GM15510 (cell line): ENCODE measurements around the gene ZMYND11.

Experiments
- POLR2A ChIP-seq: IDR thresholded peaks from 3 replicates; pipeline ENCODE4 v1.6.1; 2011; ENCODE audit warnings: borderline replicate concordance; ENCODE audit not compliant: insufficient read length; ENCODE audit errors: extremely low read depth

Gene ZMYND11

GRCh38 chr10:135132-135600, at the start of gene ZMYND11:
TSS of gene ZMYND11 (plus strand) at chr10:135455. CDS start at chr10:180013, 44,558 bp downstream.
- peak; percentile 59 for TF ChIP-seq POLR2A

- no peak for TF ChIP-seq POLR2A
Observed at GRCh38 chr10:86031-86430, 49.2 kb upstream of the ZMYND11 start.

DNA sequence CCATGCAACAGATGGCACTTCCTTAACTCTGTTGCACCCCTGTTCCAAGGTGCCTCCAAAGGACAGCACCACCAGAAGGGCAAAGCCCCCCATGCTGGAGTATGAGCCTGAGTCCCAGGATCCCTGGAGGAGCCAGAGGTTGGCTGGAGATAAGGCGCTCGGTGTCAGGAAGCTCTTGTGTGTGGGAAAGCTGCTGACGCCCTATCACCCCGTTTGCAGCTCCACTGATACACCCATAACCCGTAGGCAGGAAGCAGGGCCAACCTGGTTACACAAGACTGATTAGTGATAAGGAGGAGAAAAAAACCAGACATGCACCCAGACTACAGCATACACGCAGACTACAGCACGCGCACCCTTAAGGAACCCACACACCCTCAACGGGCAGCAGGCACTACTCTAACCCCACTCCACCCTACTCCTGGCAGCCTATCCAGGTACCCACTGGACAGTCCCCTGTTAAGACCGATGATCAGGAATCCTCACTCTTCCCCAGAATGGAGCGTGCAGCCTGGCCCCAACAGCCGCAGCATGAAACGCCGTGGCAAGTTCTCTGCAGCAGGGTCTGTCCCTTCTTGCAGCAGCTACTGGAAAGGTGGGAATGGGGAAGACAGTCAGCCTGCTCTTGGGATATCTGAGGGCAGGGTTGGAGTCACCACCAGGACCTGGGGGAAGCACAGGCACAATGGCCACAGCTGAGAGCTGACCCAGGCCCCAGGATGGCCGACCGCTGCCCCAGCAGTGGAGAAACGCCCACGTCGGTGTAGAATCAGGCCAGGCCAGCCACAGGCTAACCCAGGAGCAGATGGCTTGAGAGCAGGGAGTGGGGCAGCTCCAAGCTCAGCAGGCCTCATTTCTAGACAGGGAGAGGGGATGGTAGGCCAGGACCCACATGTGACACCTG, 47.8 kb upstream of the ZMYND11 start:
- TF ChIP-seq POLR2A = no peak

DNA sequence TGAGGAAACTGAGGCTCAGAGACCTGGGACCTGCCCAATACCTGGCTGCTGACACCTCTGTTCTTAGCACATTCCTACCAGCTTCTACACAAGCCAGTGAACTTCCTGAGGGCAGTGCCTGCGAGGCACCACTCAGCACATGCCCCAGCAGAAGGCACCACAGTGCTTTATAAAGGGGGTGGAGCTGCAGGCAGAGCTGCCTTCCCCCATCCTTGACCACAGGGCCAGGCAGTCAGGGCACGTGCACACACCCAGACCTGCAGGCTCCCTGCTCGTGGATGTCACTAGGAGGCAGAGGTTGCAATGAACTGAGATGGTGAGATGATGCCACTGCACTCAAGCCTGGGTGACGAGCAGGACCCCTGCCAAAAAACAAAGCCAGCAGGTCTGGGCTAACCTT, 47.0 kb upstream of the ZMYND11 start:
- TF ChIP-seq POLR2A = no peak

GRCh38 chr10:89248-89647, 46.0 kb upstream of the ZMYND11 start:
- TF ChIP-seq POLR2A = no peak

DNA sequence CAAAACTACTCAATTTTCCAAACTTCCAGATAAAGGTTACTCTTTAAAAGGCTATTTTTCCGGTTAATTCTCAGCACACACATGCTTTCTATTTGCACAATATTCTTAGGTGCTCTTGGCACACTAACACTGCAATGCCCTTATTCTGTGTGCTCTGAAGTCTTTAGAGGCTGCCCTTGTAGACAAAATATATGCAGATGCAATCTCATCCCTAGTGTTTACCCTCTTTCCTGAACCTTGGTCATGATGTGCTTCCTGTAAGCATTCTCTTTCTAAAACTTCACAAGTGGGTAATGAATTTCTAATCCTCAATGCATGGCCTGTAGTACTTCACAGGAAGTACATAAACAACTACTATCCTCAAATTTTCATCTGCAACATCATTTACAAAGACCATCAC, 45.1 kb upstream of the ZMYND11 start:
- TF ChIP-seq POLR2A = no peak

- no peak for TF ChIP-seq POLR2A
Observed at GRCh38 chr10:91313-91712, 43.9 kb upstream of the ZMYND11 start.

DNA sequence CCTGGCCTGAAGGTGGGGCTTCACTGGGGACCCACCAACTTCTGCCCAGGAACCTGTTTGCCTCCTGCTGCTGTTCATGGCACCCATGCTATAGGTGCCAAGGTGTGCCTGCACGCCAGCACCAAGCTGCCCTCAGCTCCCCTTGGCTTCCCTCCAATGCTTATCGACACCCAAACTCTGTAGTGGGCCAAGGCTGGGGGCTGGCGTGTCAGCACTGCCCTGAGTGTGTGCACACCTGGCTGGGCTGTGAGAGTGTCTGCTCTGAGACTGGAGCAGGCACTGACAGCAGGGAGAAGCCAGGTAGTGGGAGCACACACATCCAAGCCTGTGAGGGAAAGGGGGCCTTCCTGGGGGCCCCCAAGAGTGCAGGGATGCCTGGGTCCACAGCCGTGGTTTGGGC, 43.1 kb upstream of the ZMYND11 start:
- TF ChIP-seq POLR2A = no peak

- TF ChIP-seq POLR2A = no peak
Observed at GRCh38 chr10:92846-93245, 42.4 kb upstream of the ZMYND11 start.

GRCh38 chr10:94613-95012, 40.6 kb upstream of the ZMYND11 start:
- no peak for TF ChIP-seq POLR2A

- no peak for TF ChIP-seq POLR2A
Observed at GRCh38 chr10:95356-96115, 39.7 kb upstream of the ZMYND11 start.

- no peak for TF ChIP-seq POLR2A
Observed at GRCh38 chr10:96466-96865, 38.8 kb upstream of the ZMYND11 start.

DNA sequence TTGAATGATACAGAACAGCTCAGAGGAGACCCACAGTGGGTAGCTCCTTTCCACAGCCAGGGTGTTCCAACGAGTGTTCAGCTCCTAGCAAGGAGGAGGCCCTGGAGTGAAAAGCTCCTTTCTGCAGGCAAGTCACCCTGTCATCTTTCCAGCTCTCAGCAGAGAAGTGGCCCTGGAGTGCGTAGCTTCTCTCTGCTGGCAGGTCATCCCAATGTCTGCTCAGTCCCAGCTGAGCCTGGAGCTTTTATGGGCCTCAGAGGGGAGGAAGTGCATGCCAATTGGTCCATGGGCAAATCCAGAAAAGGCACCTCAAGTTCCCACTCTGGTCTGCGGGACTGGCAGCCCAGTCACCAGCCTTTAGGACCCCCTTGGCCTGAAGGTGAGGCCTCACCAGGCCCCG, 30.8 kb upstream of the ZMYND11 start:
- TF ChIP-seq POLR2A = no peak

DNA sequence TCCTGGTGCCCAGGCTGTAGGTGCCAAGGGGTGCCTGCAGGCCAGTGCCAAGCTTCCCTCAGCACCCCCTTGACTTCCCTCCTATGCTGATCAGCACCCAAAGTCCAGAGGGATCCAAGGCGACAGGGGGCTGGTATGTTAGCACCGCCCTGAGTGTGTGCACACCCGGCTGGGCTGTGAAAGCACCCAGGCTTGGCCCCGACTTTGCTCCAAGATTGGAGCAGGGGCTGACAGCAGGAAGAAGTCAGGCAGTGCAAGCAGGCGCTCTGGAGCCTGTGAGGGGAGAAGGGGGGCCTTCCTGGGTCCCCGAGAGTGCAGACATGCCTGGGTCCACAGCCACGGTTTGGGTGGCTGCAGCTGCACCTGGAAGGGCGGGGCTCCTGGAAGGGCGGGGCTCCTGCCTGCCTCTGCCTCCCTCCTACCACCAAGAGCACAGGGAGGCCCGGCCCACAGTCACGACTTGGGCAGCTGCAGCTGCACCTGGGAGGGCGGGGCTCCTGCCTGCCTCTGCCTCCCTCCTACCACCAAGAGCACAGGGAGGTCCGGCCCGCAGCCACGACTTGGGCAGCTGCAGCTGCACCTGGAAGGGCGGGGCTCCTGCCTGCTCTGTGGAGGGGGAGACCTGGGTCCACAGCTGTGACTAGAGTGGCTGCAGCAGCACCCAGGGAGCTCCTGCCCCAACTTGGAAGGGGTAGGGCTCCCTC, 30.2 kb upstream of the ZMYND11 start:
- TF ChIP-seq POLR2A = no peak

DNA sequence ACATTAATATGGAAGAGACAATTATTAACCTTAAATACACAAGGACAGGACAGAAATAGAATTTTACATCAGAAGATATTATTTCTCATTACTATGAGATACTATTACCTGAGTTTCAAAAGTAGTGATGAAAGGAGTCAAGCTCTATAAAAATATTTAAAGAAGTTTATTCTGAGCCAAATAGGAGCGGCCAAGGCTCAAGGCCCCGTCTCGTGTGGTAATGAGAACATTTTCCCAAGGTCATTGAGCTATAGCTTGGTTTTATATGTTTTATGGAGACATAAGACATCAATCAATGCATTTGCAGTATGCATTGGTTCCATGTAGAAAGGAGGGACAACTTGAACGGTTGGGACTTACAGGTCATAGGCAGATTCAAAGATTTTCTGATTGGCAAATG, 29.4 kb upstream of the ZMYND11 start:
- no peak for TF ChIP-seq POLR2A

DNA sequence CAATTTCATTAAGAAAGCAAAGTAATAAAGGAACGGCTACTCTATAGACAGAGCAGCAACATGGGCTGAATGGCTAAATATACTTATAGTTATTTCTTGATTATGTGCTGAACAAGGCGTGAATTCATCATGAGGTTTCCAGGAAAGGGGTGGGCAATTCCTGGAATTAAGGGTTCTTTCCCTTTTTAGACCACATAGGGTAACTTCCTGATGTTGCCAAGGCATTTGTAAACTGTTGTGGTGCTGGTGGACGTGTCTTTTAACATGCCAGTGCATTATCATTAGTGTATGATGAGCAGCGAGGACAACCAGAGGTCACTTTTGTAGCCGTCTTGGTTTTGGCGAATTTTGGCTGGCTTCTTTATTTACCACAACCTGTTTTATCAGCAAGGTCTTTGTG, 28.5 kb upstream of the ZMYND11 start:
- TF ChIP-seq POLR2A = no peak

DNA sequence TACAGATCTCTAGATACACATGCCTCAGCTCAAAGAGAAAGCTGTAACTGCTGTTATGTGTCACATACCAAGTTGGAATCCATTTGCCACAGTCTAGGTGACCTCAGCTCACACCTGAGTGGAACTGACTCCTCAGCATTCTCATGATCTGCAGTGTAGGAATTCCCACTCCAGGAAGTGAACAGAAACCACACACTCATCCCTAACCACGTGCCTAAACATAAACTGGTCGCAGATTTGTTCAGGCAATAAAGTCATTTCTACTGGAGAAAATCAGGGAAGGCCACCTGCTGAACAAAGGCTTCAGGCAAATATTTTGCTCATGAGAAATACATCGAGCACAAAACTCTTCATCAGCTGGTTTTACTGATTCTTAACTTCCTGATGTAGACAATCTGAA, 23.0 kb upstream of the ZMYND11 start:
- TF ChIP-seq POLR2A = no peak
